Smooth muscle cell of the brain vasculature (primary cell): ENCODE results near the gene TIGD4.

ENCODE experiments used
- DNase-seq: peaks from one replicate; pipeline ENCODE4 v3.0.0-alpha.2; 2012; ENCODE audit warnings: low read depth, low spot score

The TIGD4 gene

GRCh38 chr4:152719801-152720556, 59.6 kb downstream of the TIGD4 start:
- DNase-seq = no peak
